BJ (cell line): ENCODE results near the gene DCANP1. TPM values are rescaled to one million over a fixed set of nuclear protein-coding genes. Genes with fewer than 3 reads are reported as not detected.
A peak's percentile ranks its signal among the peaks of the same experiment; 100 is the strongest.

Experiments
- CTCF ChIA-PET: fragments of 350-600 bp; formaldehyde crosslinking; extraction: SDS; loops from one replicate; lab custom pipeline; 2021; ENCODE audit warnings: antibody characterized with exemption, inconsistent platforms; lab: Yijun Ruan, JAX
- POLR2A ChIA-PET: fragments of 300-600 bp; sonication (Branson Sonifier 250); formaldehyde crosslinking; extraction: SDS; loops from one replicate; lab custom pipeline; 2021; ENCODE audit warnings: antibody characterized with exemption; lab: Charles Lee
- DNase-seq: peaks from one replicate; pipeline ENCODE4 v3.0.0-alpha.2; 2011; ENCODE audit warnings: low read depth
- H3K27me3 ChIP-seq: 2 replicates; pipeline ENCODE4 v1.6.0; 2011; ENCODE audit warnings: low read length; ENCODE audit not compliant: control insufficient read depth, insufficient read depth
- H3K36me3 ChIP-seq: 2 replicates; pipeline ENCODE4 v1.5.1; 2011; ENCODE audit warnings: low read length; ENCODE audit not compliant: control insufficient read depth, insufficient read depth
- H3K4me3 ChIP-seq: 2 replicates; pipeline ENCODE4 v1.5.1; 2011; ENCODE audit warnings: low read depth, mild to moderate bottlenecking, control low read depth, low read length
- polyA plus RNA-seq: library from polyadenylated mRNA; depleted of rRNA; stranded (reverse); fragments of >200 nt; gene quantifications from 2 replicates; pipeline ENCODE4 v1.2.3, GENCODE V29; 2011
- TF ChIP-seq, protein P1 (sequence below): IDR thresholded peaks from 2 replicates; pipeline ENCODE4 v1.5.1; 2011; ENCODE audit warnings: low read depth, mild to moderate bottlenecking, control low read depth, inconsistent platforms, low read length, moderate library complexity; ENCODE audit not compliant: insufficient read depth

DCANP1 gene
- polyA plus RNA-seq, 1 experiment = not detected

DNA sequence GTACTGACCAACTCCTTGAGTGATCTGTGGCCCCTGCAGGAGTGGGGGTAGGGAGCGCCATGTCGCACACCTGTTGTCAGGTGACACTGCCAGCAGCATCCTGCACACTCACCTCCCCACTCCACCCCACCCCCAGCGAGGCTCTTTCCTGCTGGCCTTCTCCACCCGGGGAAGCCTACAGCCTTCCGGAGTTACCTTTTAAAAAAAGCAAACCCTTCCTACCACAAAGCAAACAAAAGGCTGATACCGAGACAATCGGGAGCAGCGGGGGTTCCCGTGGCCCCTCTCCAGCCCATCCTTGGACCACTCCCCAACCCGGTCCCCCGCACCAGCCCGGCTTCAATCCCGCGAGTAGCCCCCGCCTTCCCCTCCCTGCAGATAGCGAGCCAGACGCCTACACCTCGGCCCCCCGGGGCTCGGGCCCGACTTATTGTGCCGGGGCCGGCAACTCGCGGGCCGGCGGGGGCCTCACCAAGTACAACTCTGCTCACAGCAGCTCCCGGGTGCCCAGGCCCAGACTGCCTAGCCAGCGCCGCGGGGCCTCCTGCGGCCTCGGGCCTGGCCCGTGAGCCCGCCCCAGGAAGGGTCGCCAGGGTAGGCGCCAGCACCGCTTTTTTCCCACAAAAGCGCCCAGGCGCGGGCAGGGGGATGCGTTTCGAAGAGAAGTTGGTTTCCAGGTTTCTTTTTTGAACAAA, 48.8 kb downstream of the DCANP1 start:
- no peaks in the 10 kb centered on the region for H3K36me3 ChIP-seq
- no peak for DNase-seq
- ChIA-PET CTCF (interaction anchor here (1.1 kb wide), 1 partner anchor 168 kb away, joined by 3 read pairs; no protein-coding TSS in a partner anchor), POLR2A (no interaction called here)
- TF ChIP-seq, protein P1, sequence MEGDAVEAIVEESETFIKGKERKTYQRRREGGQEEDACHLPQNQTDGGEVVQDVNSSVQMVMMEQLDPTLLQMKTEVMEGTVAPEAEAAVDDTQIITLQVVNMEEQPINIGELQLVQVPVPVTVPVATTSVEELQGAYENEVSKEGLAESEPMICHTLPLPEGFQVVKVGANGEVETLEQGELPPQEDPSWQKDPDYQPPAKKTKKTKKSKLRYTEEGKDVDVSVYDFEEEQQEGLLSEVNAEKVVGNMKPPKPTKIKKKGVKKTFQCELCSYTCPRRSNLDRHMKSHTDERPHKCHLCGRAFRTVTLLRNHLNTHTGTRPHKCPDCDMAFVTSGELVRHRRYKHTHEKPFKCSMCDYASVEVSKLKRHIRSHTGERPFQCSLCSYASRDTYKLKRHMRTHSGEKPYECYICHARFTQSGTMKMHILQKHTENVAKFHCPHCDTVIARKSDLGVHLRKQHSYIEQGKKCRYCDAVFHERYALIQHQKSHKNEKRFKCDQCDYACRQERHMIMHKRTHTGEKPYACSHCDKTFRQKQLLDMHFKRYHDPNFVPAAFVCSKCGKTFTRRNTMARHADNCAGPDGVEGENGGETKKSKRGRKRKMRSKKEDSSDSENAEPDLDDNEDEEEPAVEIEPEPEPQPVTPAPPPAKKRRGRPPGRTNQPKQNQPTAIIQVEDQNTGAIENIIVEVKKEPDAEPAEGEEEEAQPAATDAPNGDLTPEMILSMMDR = no peak
- H3K27me3 ChIP-seq = no peaks in the 10 kb centered on the region
- H3K4me3 ChIP-seq = peak overlapping the region; percentile 79

DNA sequence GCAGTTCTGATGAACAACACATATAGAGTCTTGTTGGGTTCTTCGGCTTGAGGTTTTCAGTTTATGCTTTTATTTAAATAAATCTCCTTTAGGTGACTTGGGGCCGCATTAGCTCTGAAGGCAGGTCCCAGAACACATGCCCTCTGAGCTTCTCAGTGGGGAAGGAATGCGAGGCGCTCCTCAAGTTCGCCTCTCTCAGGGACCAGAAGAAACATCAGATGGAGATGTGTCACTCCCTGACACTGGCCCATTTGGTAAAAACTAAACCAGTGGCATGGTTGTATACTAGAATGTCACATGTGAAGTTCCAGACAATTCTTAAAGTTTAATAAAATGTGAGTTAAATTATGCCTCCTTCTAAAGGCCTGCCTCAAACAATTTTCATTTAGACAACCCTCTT, 50.1 kb downstream of the DCANP1 start:
- H3K36me3 ChIP-seq = no peaks in the 10 kb centered on the region
- DNase-seq = no peak
- ChIA-PET CTCF (interaction anchor here (0.6 to 1.1 kb wide), 2 partner anchors 29 to 169 kb away, joined by 3 read pairs; no protein-coding TSS in a partner anchor), POLR2A (no interaction called here)
- TF ChIP-seq, protein P1 = no peak
- no peaks in the 10 kb centered on the region for H3K27me3 ChIP-seq
- no peak overlapping the region for H3K4me3 ChIP-seq

DNA sequence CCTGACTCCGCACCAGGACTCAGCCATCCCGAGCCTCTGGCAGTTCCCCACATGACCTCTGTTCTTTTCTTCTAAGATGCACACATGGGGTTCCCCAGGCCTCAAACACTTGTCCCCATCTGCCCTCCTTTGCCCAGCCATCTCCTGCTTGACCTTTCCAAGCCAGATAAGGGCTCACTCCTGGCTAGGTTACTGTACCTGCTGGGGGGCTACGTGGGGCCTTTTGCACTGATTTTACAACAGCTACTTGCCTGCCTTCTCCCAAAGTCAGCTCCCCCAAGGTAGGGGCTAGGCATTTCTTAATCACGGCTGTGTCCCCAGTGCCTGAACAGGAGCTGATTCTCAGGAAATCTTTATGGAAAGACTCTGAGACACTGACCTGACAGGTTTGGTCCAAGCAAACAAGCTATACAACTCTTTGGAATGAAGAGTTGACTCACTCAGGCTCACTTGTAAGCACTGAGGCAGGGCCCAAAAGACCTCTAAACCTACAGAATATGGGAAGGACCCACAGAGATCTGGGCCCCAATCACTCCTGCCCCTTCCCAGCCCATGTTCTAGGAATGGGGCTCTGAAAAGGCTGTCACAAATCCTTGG, 50.6 kb downstream of the DCANP1 start:
- POLR2A ChIA-PET = no interaction called here
- CTCF ChIA-PET = no interaction called here
- no peaks in the 10 kb centered on the region for H3K36me3 ChIP-seq
- no peak overlapping the region for H3K4me3 ChIP-seq
- TF ChIP-seq, protein P1 = no peak
- no peak for DNase-seq
- H3K27me3 ChIP-seq = no peaks in the 10 kb centered on the region

DNA sequence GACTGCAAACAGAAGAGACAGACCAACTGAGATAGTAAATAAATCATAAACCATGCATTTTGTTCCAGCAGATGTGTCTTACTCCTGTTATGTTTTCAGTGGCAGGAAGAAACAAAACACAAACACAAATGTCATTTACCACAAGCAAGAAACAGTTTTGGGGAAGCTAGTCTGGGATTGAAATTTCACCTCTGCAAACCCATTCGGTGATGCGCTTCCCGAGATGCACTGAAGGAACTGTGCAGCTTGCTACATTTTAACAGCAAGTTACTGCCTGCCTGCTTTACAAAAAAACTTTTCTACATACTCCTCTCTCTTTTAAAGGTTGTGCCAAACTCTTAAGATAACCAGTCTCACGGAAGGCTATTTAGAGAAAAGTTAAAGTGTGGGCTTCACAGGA, 51.3 kb downstream of the DCANP1 start:
- POLR2A ChIA-PET = no interaction called here
- TF ChIP-seq, protein P1 = no peak
- Histone ChIP-seq H3K36me3 (no peaks in the 10 kb centered on the region), H3K4me3 (no peak overlapping the region), H3K27me3 (no peaks in the 10 kb centered on the region)
- CTCF ChIA-PET = interaction anchor here (1.1 to 1.4 kb wide), 2 partner anchors 38 to 41 kb away, joined by 3 read pairs; no protein-coding TSS in a partner anchor
- DNase-seq = no peak

DNA sequence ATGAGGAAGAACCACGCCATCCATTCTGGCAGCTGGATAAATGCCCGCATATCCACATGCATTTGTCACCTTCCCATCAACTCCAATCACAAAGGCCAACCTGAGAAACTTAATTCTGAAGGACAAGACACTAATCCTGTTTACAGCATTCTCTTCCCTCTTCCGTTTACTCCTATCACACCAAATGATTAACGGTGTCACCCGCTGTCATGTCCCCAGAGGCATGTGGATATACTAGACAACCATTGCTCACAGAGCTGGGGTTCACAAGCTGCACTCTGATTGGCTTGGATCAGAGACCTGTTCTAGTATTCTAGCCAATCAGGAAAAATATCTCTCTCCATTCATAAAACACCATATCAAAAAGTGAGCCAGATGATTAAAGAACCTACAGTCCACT, 51.7 kb downstream of the DCANP1 start:
- Histone ChIP-seq H3K36me3 (no peaks in the 10 kb centered on the region), H3K4me3 (no peak overlapping the region), H3K27me3 (no peaks in the 10 kb centered on the region)
- no peak for DNase-seq
- POLR2A ChIA-PET = no interaction called here
- CTCF ChIA-PET = interaction anchor here (1.1 to 1.5 kb wide), 3 partner anchors 9 to 41 kb away, joined by 3 to 4 read pairs (median 3); no protein-coding TSS in a partner anchor
- TF ChIP-seq, protein P1 = no peak
